ENCODE measurements around the gene SPINDOC. TPM values are rescaled to one million over a fixed set of nuclear protein-coding genes. Genes with fewer than 3 reads are reported as not detected.
A peak's percentile ranks its signal among the peaks of the same experiment; 100 is the strongest.
"Not testable (repeated sequence)": the region's sequence is repeated elsewhere in the genome, so short reads cannot be mapped to it uniquely, and the experiment has no call there.

SPINDOC gene
- total RNA-seq, 1 donor from 2014 or later: 8.9 TPM

DNA sequence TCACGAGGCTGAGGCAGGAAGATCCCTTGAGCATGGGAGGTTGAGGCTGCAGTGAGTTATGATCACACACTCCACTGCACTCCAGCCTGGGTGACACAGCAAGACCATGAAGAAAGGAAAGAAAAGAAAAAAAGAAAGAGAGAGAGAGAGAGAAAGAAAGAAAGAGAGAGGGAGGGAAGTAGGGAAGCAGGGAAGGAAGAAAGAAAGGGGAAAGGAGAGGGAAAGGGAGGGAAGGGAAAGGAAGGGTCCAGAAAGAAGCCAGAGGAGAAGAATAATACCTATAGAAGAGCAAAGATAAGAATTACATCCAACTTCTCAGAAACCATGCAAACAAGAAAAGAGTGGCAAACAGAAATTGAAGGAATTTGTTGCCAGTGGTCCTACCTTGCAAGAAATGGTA, 27.4 kb upstream of the SPINDOC start:
- no peak for DNase-seq (ENCODE audit: low read depth in 2 of 2)

DNA sequence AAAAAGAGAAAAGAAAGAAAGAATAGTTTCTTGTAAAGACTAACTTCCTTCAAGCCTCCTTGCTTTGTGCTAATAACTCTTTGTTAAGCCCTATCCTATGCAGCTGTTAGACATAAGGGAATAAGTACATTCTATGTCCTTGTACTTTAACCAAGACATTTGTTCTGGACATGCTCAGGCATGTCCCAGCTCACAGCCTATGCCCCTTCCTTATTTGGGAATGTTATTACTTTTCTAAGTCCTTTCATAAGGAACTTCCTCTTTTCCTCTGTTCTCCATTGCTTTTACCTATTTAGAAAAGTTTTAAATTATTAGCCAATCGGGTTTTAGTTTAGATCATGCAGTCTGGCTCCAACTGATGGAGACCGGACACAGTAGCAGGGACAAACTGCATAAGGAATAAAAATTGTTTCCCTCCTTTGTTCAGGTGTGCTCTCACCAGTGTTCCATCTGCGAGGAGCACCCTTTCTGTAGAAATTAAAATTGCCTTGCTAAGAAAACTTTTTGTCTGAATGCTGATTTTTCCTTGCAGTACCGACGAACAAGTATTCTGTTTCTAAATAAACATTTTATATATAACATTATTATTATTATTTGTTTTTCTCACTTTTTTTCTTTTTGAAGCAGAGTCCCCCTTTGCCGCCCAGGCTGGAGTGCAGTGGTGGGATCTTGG, 21.6 kb upstream of the SPINDOC start:
- no peak for DNase-seq (ENCODE audit: low read depth in 2 of 2)

DNA sequence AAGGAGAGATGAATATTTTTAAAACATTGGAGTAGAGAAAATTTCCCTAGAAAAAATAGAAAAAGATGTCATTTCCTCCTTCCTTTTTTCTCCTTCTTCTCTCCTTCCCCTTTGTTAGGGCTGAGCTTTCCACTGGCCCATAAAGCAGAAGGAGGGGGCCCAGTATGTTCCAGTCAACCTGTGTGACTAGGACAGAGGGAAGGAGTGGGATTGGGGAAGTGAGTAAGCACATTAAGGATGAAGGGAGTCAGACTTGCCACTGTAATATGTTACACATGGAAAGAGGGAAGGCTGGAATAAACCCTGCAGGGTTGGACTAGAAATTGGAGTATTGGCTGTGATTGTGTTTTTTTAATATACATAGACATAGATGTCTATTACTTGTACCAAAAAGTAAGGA, 20.1 kb upstream of the SPINDOC start:
- no peak for DNase-seq (ENCODE audit: low read depth in 2 of 2)

DNA sequence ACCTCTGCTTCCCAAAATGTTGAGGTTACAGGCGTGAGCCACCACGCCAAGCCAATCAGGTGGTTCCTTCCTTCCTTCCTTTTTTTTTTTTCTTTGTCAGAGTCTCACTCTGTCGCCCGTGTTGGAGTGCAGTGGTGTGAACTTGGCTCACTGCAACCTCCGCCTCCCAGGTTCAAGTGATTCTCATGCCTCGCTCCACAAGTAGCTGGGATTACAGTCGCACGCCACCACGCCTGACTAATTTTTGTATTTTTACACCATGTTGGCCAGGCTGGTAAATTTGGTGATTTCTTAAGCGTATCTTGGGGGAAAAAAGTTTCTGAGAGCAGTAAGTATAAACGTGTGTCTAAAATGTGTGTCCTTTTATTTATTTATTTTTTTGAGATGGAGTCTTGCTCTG, 18.2 kb upstream of the SPINDOC start:
- DNase-seq (ENCODE audit: low read depth in 2 of 2): no peak

DNA sequence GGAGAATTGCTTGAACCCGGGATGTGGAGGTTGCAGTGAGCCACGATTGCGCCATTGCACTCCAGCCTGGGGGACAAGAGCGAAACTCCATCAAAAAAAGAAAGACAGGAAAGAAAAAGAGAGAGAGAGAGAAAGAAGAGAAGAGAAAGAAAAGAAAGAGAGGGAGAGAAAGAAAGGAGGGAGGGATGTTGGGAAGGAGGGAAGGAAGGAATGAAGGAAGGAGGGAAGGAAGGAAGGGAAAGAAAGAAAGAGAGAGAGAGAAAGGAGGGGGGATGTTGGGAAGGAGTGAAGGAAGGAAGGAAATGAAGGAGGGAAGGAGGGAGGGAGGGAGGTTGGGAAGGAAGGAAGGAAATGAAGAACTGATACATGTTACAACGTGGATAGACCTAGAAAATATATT, 12.3 kb upstream of the SPINDOC start:
- no peak for DNase-seq (ENCODE audit: low read depth in 2 of 2)

DNA sequence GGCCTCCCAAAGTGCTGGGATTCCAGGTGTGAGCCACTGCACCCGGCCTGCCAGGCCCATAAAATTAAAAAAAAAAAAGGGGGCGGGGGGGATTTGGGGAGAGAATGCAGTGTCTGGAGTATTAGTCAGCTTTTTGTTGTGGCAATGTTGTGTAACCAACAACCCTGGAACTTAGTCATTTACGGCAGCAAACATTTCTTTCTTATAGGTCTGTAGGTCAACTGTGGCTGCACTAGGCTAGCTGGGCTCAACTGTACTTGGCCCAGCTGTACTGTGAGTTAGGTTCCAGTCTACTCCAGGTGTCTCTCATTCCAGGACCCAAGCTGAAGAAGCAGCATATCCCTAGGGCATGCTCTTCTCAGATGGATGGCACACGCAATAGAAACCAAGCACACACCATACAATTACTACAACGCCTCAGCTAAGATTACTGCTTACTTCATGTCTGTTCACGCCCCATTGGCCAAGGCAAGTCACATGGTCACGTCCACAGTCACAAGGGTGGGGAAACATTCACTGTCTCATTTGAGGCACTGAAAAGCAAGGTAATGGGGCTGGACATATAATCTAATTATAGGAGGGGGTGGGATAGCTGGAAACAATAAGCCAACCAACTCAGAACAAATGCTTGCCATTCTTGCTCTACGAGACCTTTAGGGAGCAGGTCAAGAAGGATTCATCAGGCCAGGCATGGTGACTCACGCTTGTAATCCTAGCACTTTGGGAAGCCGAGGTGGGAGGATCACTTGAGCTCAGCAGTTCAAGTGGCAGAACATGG, 10.4 kb upstream of the SPINDOC start:
- no peak for DNase-seq (ENCODE audit: low read depth in 2 of 2)

DNA sequence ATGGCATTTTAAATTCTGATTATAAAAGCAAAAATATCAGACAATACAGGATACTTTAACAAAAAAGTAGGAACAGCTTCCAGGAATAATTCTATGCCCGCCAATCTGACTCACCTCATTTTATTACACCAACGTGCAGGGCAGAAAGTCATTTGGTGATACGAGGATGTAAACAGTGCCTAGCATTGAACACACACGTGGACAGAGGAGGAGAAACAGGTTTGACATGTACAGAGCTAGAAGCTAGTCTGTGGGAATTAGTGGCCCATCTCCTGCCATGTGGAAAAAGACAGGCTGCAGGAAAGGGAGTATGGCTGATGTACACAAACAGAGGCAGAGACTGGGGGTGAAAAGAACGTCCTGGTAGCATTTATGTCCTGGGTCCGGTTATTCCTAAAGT, 9.0 kb upstream of the SPINDOC start:
- DNase-seq (ENCODE audit: low read depth in 2 of 2): peak in 1 of 2 donors; percentile 36

DNA sequence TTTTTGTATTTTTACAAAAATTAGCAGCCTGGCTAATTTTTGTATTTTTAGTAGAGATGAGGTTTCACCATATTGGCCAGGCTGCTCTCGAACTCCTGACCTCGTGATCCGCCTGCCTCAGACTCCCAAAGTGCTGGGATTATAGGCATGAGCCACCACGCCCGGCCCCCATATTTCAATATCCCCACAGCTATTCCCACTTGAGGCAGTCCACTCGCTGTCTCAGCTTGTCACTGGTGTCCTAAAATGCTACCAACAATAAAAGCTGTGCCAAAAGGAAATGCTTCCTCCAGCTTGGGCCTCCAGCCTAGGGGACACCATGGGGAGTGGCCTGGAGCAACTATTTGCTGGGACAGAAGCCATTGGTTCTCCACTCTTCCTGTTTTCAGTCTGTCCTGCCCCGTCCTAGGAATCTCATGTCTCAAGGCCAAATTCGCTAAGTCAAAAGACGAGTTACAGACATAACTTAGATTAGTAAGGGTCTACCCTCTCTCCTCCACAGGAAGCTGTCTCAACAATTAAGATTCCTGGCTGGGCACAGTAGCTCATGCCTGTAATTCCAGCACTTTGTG, 7.3 kb upstream of the SPINDOC start:
- peak; percentile 40 to 43 for DNase-seq (ENCODE audit: low read depth in 2 of 2)

DNA sequence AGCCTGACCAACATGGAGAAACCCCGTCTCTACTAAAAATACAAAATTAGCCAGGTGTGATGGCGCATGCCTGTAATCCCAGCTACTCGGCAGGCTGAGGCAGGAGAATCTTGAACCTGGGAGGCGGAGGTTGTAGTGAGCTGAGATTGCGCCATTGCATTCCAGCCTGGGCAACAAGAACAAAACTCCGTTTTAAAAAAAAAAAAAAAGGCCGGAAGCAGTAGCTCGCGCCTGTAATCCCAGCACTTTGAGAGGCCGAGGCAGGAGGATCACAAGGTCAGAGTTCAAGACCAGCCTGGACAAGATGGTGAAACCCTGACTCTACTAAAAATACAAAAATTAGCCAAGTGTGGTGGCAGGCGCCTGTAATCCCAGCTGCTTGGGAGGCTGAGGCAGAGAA, 2.9 kb upstream of the SPINDOC start:
- DNase-seq (ENCODE audit: low read depth in 2 of 2): not testable (repeated sequence)

DNA sequence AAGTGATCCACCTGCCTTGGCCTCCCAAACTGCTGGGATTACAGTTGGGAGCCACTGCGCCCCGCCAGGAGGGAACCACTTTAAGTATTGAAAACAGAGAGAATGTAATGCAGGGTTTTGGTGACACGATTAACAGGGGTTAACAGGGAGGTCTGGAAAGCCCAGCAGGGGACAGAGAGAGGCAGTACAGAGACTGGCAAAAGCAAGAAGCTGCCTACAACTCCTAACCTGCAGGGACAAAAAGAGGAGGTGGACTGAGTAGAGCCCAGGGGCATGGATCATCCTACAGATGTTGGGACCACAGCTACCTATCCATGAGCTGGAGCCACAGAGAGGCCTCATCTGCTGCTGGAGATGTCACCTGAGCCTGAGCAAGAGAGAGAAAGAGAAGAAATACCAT, 1.7 kb upstream of the SPINDOC start:
- no peak for DNase-seq (ENCODE audit: low read depth in 2 of 2)

DNA sequence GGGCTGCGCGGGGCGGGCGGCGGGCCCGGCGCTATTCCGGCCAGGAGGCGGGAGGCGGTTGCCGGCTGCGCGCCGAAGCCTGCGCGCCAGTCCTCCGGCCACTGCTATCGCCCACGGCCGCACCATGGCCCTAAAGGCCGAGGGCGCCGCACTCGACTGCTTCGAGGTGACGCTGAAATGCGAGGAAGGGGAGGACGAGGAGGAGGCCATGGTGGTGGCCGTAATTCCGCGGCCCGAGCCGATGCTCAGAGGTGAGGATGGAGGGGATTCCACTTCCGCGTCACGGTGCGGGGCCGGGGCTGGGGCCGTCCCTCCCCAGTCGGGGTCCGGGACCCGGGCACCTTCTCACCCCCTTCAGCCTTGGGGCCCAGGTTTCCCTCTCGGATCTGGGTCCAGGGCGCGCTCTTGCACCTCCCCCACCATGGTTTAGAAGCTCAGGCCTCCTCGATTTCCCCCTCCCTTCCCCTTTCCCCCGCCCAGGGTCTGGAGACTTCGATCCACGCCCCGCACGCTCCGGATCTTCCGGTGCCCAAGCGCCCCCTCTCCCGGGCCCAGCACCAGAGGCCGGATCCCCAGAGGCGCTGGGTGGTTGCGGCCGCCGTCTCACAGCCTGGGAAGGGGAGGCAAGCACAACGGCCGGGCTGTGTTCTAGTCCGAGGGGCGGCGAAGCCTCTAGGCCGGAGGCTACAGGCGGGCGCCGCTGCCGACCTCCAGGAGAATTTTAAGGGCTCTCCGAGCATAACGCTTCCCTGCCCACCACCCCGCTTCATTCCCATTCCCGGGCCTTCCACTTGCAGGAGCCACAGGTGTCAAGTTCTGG, 517 bp downstream of the SPINDOC start:
- DNase-seq (ENCODE audit: low read depth in 2 of 2): peak; percentile 28 to 43

DNA sequence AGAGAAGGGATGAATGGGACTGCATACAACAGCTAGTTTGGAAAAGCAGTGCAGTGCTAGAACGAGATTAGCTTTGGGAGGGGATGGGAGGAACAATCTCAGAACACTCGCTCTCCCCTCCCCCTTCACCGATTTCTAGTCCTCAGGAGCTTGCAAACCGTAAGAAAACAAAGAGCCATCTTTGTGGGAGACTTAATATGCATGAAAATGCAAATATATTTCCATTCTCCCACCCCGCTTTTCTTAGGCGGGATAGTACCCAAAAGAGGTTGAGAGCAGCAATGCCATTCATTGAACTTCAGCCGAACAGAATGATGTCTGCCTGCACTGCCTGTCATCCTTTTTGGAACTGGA, 1.1 kb downstream of the SPINDOC start:
- DNase-seq (ENCODE audit: low read depth in 2 of 2): no peak

DNA sequence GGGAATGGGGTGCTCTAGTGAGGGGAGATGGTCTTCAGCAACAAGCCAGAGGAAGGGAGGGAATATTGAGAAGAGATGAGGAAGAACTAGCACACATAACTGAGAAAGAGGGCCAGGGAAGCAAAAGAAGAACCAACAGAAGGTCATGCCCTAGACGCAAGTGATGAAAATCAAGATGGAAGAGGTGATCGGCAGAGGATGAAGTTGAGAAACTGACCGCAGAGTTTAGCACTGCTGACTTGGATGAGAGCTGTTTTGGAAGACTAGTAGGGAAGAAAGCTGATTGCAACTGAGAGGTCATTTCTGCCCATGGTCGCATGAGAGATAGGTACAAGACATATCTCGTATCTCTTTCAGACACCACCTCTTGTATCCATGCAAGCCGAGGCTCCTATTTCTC, 2.9 kb downstream of the SPINDOC start:
- DNase-seq (ENCODE audit: low read depth in 2 of 2): no peak

DNA sequence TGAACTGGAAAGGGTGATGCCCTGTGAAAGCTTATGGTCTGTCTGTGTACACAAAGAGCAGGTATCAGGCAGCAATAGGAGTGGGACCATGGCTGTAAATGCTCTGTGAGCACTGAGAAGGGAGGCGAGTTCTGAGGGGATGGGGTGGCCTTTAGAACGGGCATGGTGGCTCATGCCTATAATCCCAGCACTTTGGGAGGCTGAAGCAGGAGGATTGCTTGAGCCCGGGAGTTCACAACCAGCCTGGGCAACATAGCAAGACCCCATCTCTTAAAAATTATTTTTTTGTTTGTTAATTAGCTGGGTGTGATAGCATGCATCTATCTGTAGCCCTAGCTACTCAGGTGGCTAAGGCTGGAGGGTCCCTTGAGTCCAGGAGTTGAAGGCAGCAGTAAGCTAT, 3.5 kb downstream of the SPINDOC start:
- no peak for DNase-seq (ENCODE audit: low read depth in 2 of 2)

DNA sequence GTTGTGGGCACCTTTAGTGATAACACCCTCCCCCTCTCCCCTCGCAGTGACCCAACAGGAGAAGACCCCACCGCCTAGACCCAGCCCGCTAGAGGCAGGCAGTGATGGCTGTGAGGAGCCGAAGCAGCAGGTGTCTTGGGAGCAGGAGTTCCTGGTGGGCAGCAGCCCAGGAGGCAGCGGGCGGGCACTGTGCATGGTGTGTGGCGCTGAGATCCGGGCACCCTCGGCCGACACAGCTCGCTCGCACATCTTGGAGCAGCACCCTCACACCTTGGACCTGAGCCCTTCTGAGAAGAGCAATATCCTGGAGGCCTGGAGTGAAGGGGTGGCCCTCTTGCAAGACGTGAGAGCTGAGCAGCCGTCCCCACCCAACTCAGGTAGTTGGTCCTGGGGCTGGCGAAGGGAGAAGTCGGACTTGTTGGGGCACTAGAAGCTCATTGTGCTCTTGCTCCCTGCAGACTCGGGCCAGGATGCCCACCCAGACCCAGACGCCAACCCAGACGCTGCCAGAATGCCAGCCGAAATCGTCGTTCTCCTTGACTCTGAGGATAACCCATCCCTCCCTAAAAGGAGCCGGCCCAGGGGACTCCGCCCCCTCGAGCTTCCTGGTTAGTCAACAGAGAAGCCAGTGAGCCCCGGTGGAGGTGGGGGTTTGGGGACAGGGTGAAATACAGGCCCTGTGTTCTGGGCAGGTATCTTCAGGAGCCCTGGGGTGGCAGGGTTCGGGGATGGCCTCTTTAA, 4.7 kb downstream of the SPINDOC start:
- no peak for DNase-seq (ENCODE audit: low read depth in 2 of 2)

DNA sequence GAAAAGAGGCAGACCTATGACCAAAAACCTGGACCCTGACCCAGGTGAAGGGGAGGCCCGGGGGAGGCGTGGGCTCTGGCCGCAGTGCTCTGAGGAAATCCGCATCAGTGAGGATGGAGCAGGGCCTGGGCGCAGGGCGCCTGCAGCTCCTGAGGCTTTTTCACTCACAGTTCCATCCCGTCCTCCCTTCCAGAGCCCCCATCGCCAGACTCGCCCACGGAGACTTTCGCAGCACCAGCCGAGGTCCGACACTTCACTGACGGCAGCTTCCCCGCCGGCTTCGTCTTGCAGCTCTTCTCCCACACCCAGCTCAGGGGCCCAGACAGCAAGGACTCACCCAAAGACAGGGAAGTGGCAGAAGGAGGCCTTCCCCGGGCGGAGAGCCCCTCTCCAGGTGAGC, 5.4 kb downstream of the SPINDOC start:
- no peak for DNase-seq (ENCODE audit: low read depth in 2 of 2)

DNA sequence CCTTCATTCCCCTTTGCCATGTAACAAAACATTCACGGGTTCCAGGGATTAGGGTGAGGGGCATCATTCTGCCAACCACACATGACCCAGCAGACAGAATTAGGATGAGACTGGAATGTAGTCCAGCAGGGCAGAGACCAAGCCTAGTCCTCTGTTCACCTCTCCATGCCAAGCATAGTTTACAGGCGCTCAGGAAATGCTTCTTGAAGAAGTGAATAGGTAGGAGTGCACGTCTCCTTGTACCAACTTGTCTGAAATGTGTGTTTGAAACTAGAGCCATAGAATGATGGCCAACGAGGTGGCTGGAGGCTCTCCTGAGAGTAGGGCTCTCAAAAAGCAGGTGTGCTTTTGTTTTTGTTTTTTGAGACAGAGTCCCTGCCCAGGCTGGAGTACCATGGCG, 8.2 kb downstream of the SPINDOC start:
- no peak for DNase-seq (ENCODE audit: low read depth in 2 of 2)

DNA sequence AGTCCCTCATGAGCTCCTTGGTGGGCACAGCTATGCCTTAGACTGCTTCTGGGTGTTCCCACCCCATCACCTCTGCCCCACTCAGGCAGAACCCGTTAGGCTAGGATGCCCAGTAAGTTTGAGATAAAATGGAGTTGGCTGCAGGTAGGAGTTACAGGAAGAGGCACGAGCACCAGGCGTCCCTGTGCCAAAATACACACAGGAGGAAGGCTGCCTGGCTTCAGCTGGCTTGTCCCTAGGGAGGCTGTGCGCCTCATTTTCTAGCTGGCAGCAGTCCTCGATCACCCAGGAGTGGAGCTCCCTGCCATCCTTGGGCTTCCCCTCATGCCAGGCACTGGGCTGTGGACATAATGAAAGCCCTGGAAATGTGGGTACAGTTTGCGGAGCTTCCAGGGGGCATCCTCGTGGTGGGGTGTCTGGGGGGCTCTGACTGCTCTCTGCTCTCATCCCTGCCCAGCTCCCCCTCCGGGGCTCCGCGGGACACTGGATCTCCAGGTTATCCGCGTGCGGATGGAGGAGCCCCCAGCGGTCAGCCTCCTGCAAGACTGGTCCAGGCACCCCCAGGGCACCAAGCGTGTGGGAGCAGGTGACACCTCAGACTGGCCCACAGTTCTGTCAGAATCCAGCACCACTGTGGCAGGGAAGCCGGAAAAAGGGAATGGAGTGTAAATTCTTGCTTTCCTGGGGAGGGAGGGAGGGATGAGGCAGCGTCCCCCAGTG, 13.4 kb downstream of the SPINDOC start:
- DNase-seq (ENCODE audit: low read depth in 2 of 2): no peak

DNA sequence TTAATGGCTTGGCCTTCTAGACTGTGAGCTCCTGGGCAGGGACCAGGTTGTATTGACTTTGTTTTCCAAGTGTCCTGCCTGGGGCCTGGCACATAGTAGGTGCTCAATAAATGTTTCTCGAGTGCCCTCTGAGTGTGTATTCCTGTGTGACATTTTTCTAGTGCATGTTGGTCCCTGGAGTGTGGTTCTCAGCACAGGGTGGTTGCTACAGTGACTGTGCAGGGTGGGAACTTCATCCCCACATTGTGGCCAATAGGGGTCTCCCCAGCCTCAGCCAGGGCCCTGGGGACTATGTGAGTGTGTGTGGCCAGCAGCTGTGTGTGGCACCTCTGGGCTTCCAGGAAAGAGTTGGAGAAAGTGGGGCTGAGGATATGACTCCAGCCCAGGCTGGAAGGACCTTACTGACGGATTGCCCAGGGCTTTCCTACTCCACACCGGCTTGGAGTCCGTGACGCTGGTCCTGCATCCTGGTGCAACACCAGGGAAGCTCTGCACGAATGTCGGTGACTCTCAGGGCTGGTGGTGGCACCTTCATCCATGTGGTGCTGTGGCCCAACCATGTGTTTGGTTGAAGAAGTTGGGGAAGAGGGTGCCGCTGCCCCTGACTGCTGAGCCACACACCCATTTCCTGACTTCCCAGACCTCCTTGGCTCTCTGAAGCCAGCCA, 16.7 kb downstream of the SPINDOC start:
- peak; percentile 57 to 72 for DNase-seq (ENCODE audit: low read depth in 2 of 2)

DNA sequence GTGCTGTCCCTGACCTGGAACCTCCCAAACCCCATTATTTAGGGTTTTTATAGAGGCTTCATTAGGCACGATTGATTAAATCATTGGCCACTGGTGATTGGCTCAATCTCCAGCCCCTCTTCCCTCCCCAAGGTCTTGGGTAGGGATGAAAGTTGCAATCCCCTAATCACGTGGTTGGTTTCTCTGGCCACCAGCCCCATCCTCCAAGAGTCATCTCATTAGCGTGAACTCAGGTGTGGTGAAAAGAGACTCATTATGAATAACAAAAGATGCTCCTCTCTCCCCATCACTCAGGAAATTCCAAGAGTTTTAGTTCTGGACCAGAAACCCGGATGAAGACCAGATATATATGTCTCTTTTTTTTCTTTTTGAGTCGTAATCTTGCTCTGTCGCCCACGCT, 18.1 kb downstream of the SPINDOC start:
- DNase-seq (ENCODE audit: low read depth in 2 of 2): no peak

Data from lung microvascular endothelial cell (primary cell).